Stimulated activated CD8-positive, alpha-beta memory T cell treated with anti-CD3 and anti-CD28 coated beads, Interleukin-4, amount 100 ng/mL, for 24 hours (primary cell): ENCODE data around the gene PCCA.

Experiments used
- DNase-seq: peaks from one replicate; pipeline ENCODE4 v3.0.0-alpha.2; 2020; ENCODE audit warnings: low read depth

PCCA gene

GRCh38 chr13:100526318-100527000 is 437.6 kb downstream of the PCCA start:
- no peak for DNase-seq

GRCh38 chr13:100527644-100528043 is 438.8 kb downstream of the PCCA start:
- DNase-seq, result no peak

- no peak for DNase-seq
Observed at GRCh38 chr13:100528353-100528752, 439.5 kb downstream of the PCCA start.

- DNase-seq, result no peak
Observed at GRCh38 chr13:100528820-100529219, 439.9 kb downstream of the PCCA start.

- no peak for DNase-seq
Observed at GRCh38 chr13:100529666-100530377, 440.9 kb downstream of the PCCA start.

GRCh38 chr13:100530671-100531213 is 441.8 kb downstream of the PCCA start:
- no peak for DNase-seq

- no peak for DNase-seq
Observed at GRCh38 chr13:100532090-100532766, 443.3 kb downstream of the PCCA start.

- no peak for DNase-seq
Observed at GRCh38 chr13:100532836-100533435, 444.0 kb downstream of the PCCA start.

- DNase-seq, result no peak
Observed at GRCh38 chr13:100533588-100534041, 444.7 kb downstream of the PCCA start.

GRCh38 chr13:100534147-100534843 is 445.4 kb downstream of the PCCA start:
- DNase-seq, result no peak

- DNase-seq, result no peak
Observed at GRCh38 chr13:100534911-100535310, 446.0 kb downstream of the PCCA start.

- DNase-seq, result no peak
Observed at GRCh38 chr13:100535426-100536135, 446.7 kb downstream of the PCCA start.

GRCh38 chr13:100536643-100537180 is 447.8 kb downstream of the PCCA start:
- no peak for DNase-seq

GRCh38 chr13:100537486-100537885 is 448.6 kb downstream of the PCCA start:
- DNase-seq, result no peak

GRCh38 chr13:100537951-100538462 is 449.1 kb downstream of the PCCA start:
- DNase-seq, result no peak

- DNase-seq, result no peak
Observed at GRCh38 chr13:100540621-100541020, 451.7 kb downstream of the PCCA start.

- DNase-seq, result no peak
Observed at GRCh38 chr13:100541897-100542825, 453.3 kb downstream of the PCCA start.

GRCh38 chr13:100542826-100543156 is 453.9 kb downstream of the PCCA start:
- no peak for DNase-seq

- no peak for DNase-seq
Observed at GRCh38 chr13:100543872-100544602, 455.1 kb downstream of the PCCA start.
